ENCODE measurements around the gene ASPG. TPM values are rescaled to one million over a fixed set of nuclear protein-coding genes. Genes with fewer than 3 reads are reported as not detected.

Gene ASPG
- total RNA-seq (2022; extraction: Qiagen RNA extraction), result 0.09 TPM in 1 of 5 replicates, not detected in the others

GRCh38 chr14:104085032-104085888 is at the start of gene ASPG:
Gene ASPG (plus strand): TSS chr14:104085700. CDS start chr14:104085771, 71 bp downstream.

DNA sequence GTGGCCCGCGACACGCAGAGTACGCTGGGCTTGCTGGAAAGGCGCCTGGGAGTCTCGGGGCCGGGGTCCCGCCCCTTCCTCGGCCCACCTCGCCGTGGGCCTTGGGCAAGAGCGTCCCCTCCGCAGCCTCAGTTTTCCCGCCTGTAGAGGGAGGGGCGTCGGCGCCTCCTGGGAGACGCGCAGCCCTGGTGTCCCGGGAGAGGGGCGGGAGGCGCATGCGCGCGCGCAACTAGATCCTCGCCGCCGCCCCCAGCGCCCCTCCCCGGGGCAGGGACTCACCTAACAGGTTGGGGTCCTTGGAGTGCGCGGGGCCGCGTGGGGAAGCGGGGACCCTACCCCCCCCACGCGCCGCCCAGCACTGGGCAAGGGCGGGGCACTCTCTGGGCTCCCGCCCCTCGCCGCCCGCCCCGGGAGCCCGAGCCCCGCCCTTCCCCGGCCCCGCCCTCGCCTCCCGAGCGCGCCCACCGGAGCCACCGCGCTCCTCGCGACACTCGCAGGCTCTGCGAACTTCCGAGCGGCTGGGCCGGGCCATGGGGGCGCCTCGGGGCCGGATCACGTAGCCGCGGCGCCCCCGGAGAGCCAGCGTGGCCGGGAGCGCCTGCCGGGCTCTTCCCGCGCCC is 52.7 kb downstream of the ASPG start, which contains the start of gene KIF26A:
TSS of gene KIF26A (plus strand) at position 490 of the 620 bp plus-strand sequence. CDS start 136 bp downstream, outside the sequence.

Other genes with a start within 250 kb of the ASPG start
- gene PPP1R13B, start 238.1 kb upstream of the ASPG start, total RNA-seq (2022; extraction: Qiagen RNA extraction), result 4.9 to 6.2 TPM (median 5.1 TPM) in 5 replicates
- gene TDRD9, start 157.2 kb upstream of the ASPG start, total RNA-seq (2022; extraction: Qiagen RNA extraction), result 0.16 to 0.25 TPM (median 0.21 TPM) in 5 replicates
- not detected in 5 replicates for gene RD3L, start 143.2 kb upstream of the ASPG start, total RNA-seq (2022; extraction: Qiagen RNA extraction)
- 2.9 to 4.3 TPM (median 3.9 TPM) in 5 replicates for gene KIF26A, start 52.9 kb downstream of the ASPG start, total RNA-seq (2022; extraction: Qiagen RNA extraction)

Measured in A549 treated with Hydrocortisone at 1 μM for 4 hours (cell line).